WI38 (cell line): Measurements from ENCODE around the gene MYLK.

Experiments
- H3K4me3 ChIP-seq: 2 replicates; pipeline ENCODE4 v1.5.1; 2011; ENCODE audit warnings: low read depth, mild to moderate bottlenecking, control low read depth, low read length
- TF ChIP-seq, protein P1 (sequence below): IDR thresholded peaks from 2 replicates; pipeline ENCODE4 v1.5.1; 2012; ENCODE audit warnings: low read depth, mild to moderate bottlenecking, control low read depth, low read length

MYLK gene

GRCh38 chr3:123640311-123640710 lies 243.8 kb downstream of the MYLK start:
- TF ChIP-seq, protein P1, sequence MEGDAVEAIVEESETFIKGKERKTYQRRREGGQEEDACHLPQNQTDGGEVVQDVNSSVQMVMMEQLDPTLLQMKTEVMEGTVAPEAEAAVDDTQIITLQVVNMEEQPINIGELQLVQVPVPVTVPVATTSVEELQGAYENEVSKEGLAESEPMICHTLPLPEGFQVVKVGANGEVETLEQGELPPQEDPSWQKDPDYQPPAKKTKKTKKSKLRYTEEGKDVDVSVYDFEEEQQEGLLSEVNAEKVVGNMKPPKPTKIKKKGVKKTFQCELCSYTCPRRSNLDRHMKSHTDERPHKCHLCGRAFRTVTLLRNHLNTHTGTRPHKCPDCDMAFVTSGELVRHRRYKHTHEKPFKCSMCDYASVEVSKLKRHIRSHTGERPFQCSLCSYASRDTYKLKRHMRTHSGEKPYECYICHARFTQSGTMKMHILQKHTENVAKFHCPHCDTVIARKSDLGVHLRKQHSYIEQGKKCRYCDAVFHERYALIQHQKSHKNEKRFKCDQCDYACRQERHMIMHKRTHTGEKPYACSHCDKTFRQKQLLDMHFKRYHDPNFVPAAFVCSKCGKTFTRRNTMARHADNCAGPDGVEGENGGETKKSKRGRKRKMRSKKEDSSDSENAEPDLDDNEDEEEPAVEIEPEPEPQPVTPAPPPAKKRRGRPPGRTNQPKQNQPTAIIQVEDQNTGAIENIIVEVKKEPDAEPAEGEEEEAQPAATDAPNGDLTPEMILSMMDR: no peak
- no peak overlapping the region for H3K4me3 ChIP-seq

- TF ChIP-seq, protein P1: no peak
- no peak overlapping the region for H3K4me3 ChIP-seq
Observed at GRCh38 chr3:123638936-123639689, 245.0 kb downstream of the MYLK start.

DNA sequence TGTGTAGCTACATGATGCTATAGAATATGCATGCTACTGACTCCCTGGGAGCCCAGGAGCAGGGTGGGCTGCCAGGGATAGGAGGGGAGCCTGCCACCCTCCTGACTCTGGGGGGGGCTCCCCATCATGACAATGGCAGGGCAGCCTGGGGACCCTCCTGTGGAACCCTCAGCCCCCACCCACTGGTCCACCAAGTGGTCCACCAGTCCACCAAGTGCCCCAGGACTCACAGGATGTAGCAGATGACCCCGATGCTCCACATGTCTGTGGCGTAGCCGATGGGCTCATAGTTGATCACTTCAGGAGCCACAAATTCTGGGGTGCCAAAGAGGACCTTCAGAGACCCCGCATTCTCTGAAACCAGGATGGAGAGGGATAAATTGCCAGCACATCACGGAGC lies 246.3 kb downstream of the MYLK start:
- TF ChIP-seq, protein P1: no peak

DNA sequence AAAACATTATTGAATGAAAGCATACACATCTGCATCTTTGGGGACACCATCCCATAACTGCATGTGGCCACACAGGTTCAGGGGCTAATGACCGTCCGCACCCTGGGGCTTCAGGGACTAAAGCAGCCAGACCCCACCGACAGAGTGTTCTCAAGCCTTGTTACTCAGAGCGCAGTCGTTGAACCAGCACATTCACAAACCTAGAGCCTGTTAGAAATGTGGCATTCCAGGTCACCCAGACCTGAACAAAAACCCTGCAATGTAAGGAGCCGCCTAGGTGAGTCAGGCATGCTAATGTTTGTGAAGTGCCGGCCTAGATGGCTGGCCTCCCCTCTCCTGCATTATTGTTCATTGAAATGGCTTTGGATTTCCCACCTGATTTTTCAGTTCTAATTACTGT lies 247.0 kb downstream of the MYLK start:
- TF ChIP-seq, protein P1: no peak

More for the DNA sequence above, 246.3 kb downstream of the MYLK start:
- H3K4me3 ChIP-seq: no peak overlapping the region

GRCh38 chr3:123636431-123636841 lies 247.7 kb downstream of the MYLK start:
- H3K4me3 ChIP-seq: no peak overlapping the region
- TF ChIP-seq, protein P1: no peak

More for the DNA sequence above, 247.0 kb downstream of the MYLK start:
- H3K4me3 ChIP-seq: no peak overlapping the region

- no peak overlapping the region for H3K4me3 ChIP-seq
- TF ChIP-seq, protein P1: no peak
Observed at GRCh38 chr3:123635717-123636116, 248.4 kb downstream of the MYLK start.

DNA sequence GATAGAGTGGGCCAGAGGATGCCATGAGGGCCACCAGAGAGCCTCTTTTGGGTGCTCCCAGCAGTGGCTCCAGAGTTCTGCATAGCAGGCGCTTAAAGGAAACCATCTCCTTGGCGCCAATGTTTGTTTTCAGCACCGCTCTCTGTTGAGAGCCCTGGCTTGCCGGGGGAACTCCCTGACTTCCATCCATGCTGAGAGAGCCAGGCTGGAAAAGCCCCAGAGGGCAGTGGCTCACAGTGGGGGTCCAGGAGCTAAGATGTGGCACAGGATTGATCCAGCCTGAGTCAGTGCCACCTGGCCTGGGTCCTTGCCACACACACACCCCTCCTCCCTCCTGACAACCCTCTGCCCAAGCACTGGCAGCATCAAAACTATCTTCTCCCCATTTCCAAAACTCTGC lies 248.9 kb downstream of the MYLK start:
- no peak overlapping the region for H3K4me3 ChIP-seq
- TF ChIP-seq, protein P1: no peak
